Measurements from ENCODE around the gene EYA2. TPM values are rescaled to one million over a fixed set of nuclear protein-coding genes. Genes with fewer than 3 reads are reported as not detected.

The EYA2 gene
- total and polyA plus RNA-seq, 2 of the 4 experiments (the other 2 are of a cell fraction) = 2.3 to 5.4 TPM

- no peak for TF ChIP-seq NFE2L2 (IDR thresholded peaks at IDR 0.05; ENCODE audit: low read depth, low read length)
Observed at GRCh38 chr20:46964618-46965455, 70.2 kb downstream of the EYA2 start (continued).

GRCh38 chr20:46965477-46965876, 70.8 kb downstream of the EYA2 start:
- DNase-seq = no peak
- H3K27me3 ChIP-seq (ENCODE audit: control insufficient read depth, insufficient read depth, low read length) = no peaks in the 10 kb centered on the region
- no TSS peak for BruUV-seq (replicated peaks)
- no peak overlapping the region for H2BK5ac ChIP-seq (ENCODE audit: low read depth, low read length, poor library complexity, severe bottlenecking)
- POLR2A ChIA-PET (ENCODE audit: unreplicated experiment) = no interaction called here
- 0 out of 4 replicates have a peak, but pooled peaks cover 3 to 7% of the 10 kb centered on the region in 2 experiments for H3K79me1 ChIP-seq (ENCODE audit: low read depth in 1 of 2, low read length in 2 of 2)
- in situ Hi-C loops (cut with MboI; ENCODE audit: low sequenced_read_pairs) = no loop called here
- H3K4me3 ChIP-seq (ENCODE audit: insufficient read depth, low read depth, low read length) = no peak overlapping the region
- H2BK15ac ChIP-seq (ENCODE audit: low read depth, low read length) = no peak overlapping the region
- H3K14ac ChIP-seq (replicated peaks; ENCODE audit: low read depth, low read length) = no peak overlapping the region
- no peak overlapping the region for H4K91ac ChIP-seq (ENCODE audit: insufficient read depth, low read depth, low read length)
- intact Hi-C loops (cut with micrococcal nuclease) = no loop called here
- no peak overlapping the region for H3K4ac ChIP-seq (ENCODE audit: low read depth, low read length)
- no peak overlapping the region for H3K27ac ChIP-seq (ENCODE audit: insufficient read depth, low read length)
- no peak overlapping the region for H3K18ac ChIP-seq (ENCODE audit: low read depth, low read length)
- H4K5ac ChIP-seq (ENCODE audit: low read depth, low read length) = no peak overlapping the region
- H3K9me3 ChIP-seq (ENCODE audit: control insufficient read depth, insufficient read depth, low read length) = no peaks in the 10 kb centered on the region
- ATAC-seq (ENCODE audit: low read depth) = no peak
- H4K20me1 ChIP-seq (ENCODE audit: insufficient read depth, low read length) = no peaks in the 10 kb centered on the region
- H3K36me3 ChIP-seq (ENCODE audit: control insufficient read depth, insufficient read depth, low read length) = no peaks in the 10 kb centered on the region
- 97% methylated on average over 7 of the region's 14 CpGs; no CpG with 5 or more reads in 1 of the 2 experiments for WGBS, 2 experiments (ENCODE audit: extremely low coverage in 2 of 2, insufficient read length in 1 of 2)
- H2AFZ ChIP-seq (replicated peaks; ENCODE audit: low read length, poor library complexity) = no peak overlapping the region
- H3K23ac ChIP-seq (ENCODE audit: low read depth, low read length) = no peak overlapping the region
- H3K4me1 ChIP-seq (ENCODE audit: control insufficient read depth, insufficient read depth, low read length) = peaks cover 8% of the 10 kb centered on the region
- H3K56ac ChIP-seq (ENCODE audit: extremely low read depth, insufficient read depth, low read length) = no peak overlapping the region
- dilution Hi-C loops (cut with HindIII; ENCODE audit: low sequenced_read_pairs, unreplicated experiment) = no loop called here
- H3K4me2 ChIP-seq (ENCODE audit: low read depth, low read length) = no peak overlapping the region
- CTCF ChIA-PET = no interaction called here
- 0 out of 2 replicates have a peak overlapping the region, but pooled peaks have one; percentile 8 for H2AK5ac ChIP-seq (ENCODE audit: low read depth, low read length)
- H3K9ac ChIP-seq (ENCODE audit: low read depth, low read length) = no peak overlapping the region
- H2BK20ac ChIP-seq (ENCODE audit: low read depth, low read length) = no peak overlapping the region
- peak overlapping the region; percentile 34 for H2AK9ac ChIP-seq (replicated peaks; ENCODE audit: low read depth, low read length, poor library complexity)
- H3K9me1 ChIP-seq (ENCODE audit: insufficient read depth, low read length) = no peaks in the 10 kb centered on the region; the same call in 1 of the 2 replicates
- no peak overlapping the region for H4K8ac ChIP-seq (ENCODE audit: low read depth in 2 of 2, low read length in 2 of 2)
- no peak overlapping the region for H2BK120ac ChIP-seq (ENCODE audit: low read depth, low read length)
- TF ChIP-seq RFX5 (IDR thresholded peaks at IDR 0.05; ENCODE audit: low read depth, low read length) (no peak), MAFK (IDR thresholded peaks at IDR 0.05; ENCODE audit: low read depth, low read length) (no peak), SMC3 (IDR thresholded peaks at IDR 0.05; ENCODE audit: low read depth, low read length) (no peak), CEBPB (IDR thresholded peaks at IDR 0.05; ENCODE audit: low read depth, low read length) (no peak), FOS (IDR thresholded peaks at IDR 0.05; ENCODE audit: low read depth, low read length) (no peak), USF2 (IDR thresholded peaks at IDR 0.05; ENCODE audit: low read depth, low read length) (no peak), NFE2L2 (IDR thresholded peaks at IDR 0.05; ENCODE audit: low read depth, low read length) (no peak), RAD21 (IDR thresholded peaks at IDR 0.05; ENCODE audit: low read length) (no peak), MAZ (IDR thresholded peaks at IDR 0.05; ENCODE audit: borderline replicate concordance, low read depth, low read length) (no peak), RCOR1 (IDR thresholded peaks at IDR 0.05; ENCODE audit: insufficient replicate concordance, low read length) (no peak), MXI1 (IDR thresholded peaks at IDR 0.05; ENCODE audit: borderline replicate concordance, low read depth, low read length) (no peak), POLR2A (IDR thresholded peaks at IDR 0.05; ENCODE audit: low read depth, low read length) (no peak), BHLHE40 (IDR thresholded peaks at IDR 0.05; ENCODE audit: low read depth, low read length) (no peak)
- TF ChIP-seq, protein P1, sequence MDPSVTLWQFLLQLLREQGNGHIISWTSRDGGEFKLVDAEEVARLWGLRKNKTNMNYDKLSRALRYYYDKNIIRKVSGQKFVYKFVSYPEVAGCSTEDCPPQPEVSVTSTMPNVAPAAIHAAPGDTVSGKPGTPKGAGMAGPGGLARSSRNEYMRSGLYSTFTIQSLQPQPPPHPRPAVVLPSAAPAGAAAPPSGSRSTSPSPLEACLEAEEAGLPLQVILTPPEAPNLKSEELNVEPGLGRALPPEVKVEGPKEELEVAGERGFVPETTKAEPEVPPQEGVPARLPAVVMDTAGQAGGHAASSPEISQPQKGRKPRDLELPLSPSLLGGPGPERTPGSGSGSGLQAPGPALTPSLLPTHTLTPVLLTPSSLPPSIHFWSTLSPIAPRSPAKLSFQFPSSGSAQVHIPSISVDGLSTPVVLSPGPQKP (IDR thresholded peaks at IDR 0.05; ENCODE audit: borderline replicate concordance, low read depth, low read length) = no peak

Measured in IMR-90 (cell line).